MM.1S (cell line): ENCODE measurements around the gene PCED1B.
"Not testable (repeated sequence)": the region's sequence is repeated elsewhere in the genome, so short reads cannot be mapped to it uniquely, and the experiment has no call there.

Experiments used
- DNase-seq: peaks from one replicate; pipeline ENCODE4 v3.0.0-alpha.2; 2015
- H2AFZ ChIP-seq: fragments of 300-600 bp; sonication (generic); 2 replicates; pipeline ENCODE4 v1.6.0; 2016; ENCODE audit warnings: antibody characterized with exemption, low read length
- H3F3A ChIP-seq: fragments of 300-600 bp; sonication (generic); 2 replicates; pipeline ENCODE4 v1.6.1; 2016; ENCODE audit warnings: mild to moderate bottlenecking, antibody characterized with exemption, low read length, moderate library complexity, mixed read lengths; ENCODE audit not compliant: insufficient read depth
- H3K27ac ChIP-seq: fragments of 300-600 bp; sonication (generic); 2 replicates; pipeline ENCODE4 v1.5.1; 2016; ENCODE audit warnings: mild to moderate bottlenecking, low read length
- H3K27me3 ChIP-seq: fragments of 300-600 bp; sonication (generic); replicated peaks from 2 replicates; pipeline ENCODE4 v1.6.0; 2016; ENCODE audit warnings: low read length; ENCODE audit not compliant: insufficient read depth
- H3K36me3 ChIP-seq: fragments of 300-600 bp; sonication (generic); replicated peaks from 2 replicates; pipeline ENCODE4 v1.6.1; 2016; ENCODE audit warnings: mild to moderate bottlenecking, low read length, mixed read lengths; ENCODE audit not compliant: insufficient read depth
- H3K4me1 ChIP-seq: fragments of 300-600 bp; sonication (generic); 2 replicates; pipeline ENCODE4 v1.6.1; 2016; ENCODE audit warnings: low read length, mixed read lengths
- H3K4me2 ChIP-seq: fragments of 300-600 bp; sonication (generic); 2 replicates; pipeline ENCODE4 v1.6.0; 2016; ENCODE audit warnings: low read depth, low read length
- H3K4me3 ChIP-seq: fragments of 300-600 bp; sonication (generic); 2 replicates; pipeline ENCODE4 v1.5.1; 2016; ENCODE audit warnings: low read length, mixed read lengths
- H3K79me2 ChIP-seq: fragments of 300-600 bp; sonication (generic); 2 replicates; pipeline ENCODE4 v1.6.1; 2016; ENCODE audit warnings: mixed run types, low read length, mixed read lengths
- H3K9ac ChIP-seq: fragments of 300-600 bp; sonication (generic); 2 replicates; pipeline ENCODE4 v1.6.1; 2016; ENCODE audit warnings: low read length, mixed read lengths
- H3K9me2 ChIP-seq: fragments of 300-600 bp; sonication (generic); replicated peaks from 2 replicates; pipeline ENCODE4 v1.6.1; 2016; ENCODE audit warnings: mild to moderate bottlenecking, low read length, mixed read lengths; ENCODE audit not compliant: insufficient read depth
- H3K9me3 ChIP-seq: fragments of 300-600 bp; sonication (generic); replicated peaks from 2 replicates; pipeline ENCODE4 v1.6.1; 2016; ENCODE audit warnings: mild to moderate bottlenecking, low read length, mixed read lengths; ENCODE audit not compliant: insufficient read depth
- H4K20me1 ChIP-seq: fragments of 300-600 bp; sonication (generic); 2 replicates; pipeline ENCODE4 v1.6.1; 2016; ENCODE audit warnings: mild to moderate bottlenecking, low read length, moderate library complexity, mixed read lengths; ENCODE audit not compliant: insufficient read depth
- CTCF ChIP-seq: fragments of 300-600 bp; sonication (generic); IDR thresholded peaks from 2 replicates; pipeline ENCODE4 v1.5.1; 2016; ENCODE audit warnings: antibody characterized with exemption, low read length, mixed read lengths
- EZH2 ChIP-seq: fragments of 300-600 bp; sonication (generic); optimal IDR thresholded peaks from 2 replicates; pipeline ENCODE3; 2017; ENCODE audit warnings: low read depth, mild to moderate bottlenecking, antibody characterized with exemption, low read length, mixed read lengths
- EZH2phosphoT487 ChIP-seq: fragments of 300-600 bp; sonication (generic); IDR thresholded peaks from 2 replicates; pipeline ENCODE4 v1.6.1; 2018; ENCODE audit warnings: antibody characterized with exemption, low read length

PCED1B gene

GRCh38 chr12:47164724-47165439 lies 85.5 kb downstream of the PCED1B start:
- no peak for DNase-seq
- H4K20me1 ChIP-seq, result no peaks in the 10 kb centered on the region
- H2AFZ ChIP-seq, result no peak overlapping the region
- H3K79me2 ChIP-seq, result no peaks in the 10 kb centered on the region
- no peak overlapping the region for H3K4me3 ChIP-seq
- no peaks in the 10 kb centered on the region for H3K9me2 ChIP-seq
- no peaks in the 10 kb centered on the region for H3K4me1 ChIP-seq
- no peaks in the 10 kb centered on the region for H3F3A ChIP-seq
- H3K36me3 ChIP-seq, result no peaks in the 10 kb centered on the region
- no peak overlapping the region for H3K4me2 ChIP-seq
- no peak overlapping the region for H3K9ac ChIP-seq
- H3K27me3 ChIP-seq, result no peaks in the 10 kb centered on the region
- no peaks in the 10 kb centered on the region for H3K9me3 ChIP-seq
- TF ChIP-seq CTCF (no peak), EZH2phosphoT487 (no peak)
- no peak overlapping the region for H3K27ac ChIP-seq

- Histone ChIP-seq H3K36me3 (no peaks in the 10 kb centered on the region), H3K27ac (no peak overlapping the region), H3K27me3 (no peaks in the 10 kb centered on the region), H3K4me1 (no peaks in the 10 kb centered on the region), H3K4me3 (no peak overlapping the region), H3K4me2 (no peak overlapping the region), H4K20me1 (no peaks in the 10 kb centered on the region), H3K9me3 (no peaks in the 10 kb centered on the region), H3K9me2 (no peaks in the 10 kb centered on the region), H3F3A (no peaks in the 10 kb centered on the region), H3K9ac (no peak overlapping the region), H3K79me2 (no peaks in the 10 kb centered on the region), H2AFZ (no peak overlapping the region)
- no peak for DNase-seq
- TF ChIP-seq EZH2 (no peak), CTCF (no peak), EZH2phosphoT487 (no peak)
Observed at GRCh38 chr12:47165934-47166333, 86.5 kb downstream of the PCED1B start.

DNA sequence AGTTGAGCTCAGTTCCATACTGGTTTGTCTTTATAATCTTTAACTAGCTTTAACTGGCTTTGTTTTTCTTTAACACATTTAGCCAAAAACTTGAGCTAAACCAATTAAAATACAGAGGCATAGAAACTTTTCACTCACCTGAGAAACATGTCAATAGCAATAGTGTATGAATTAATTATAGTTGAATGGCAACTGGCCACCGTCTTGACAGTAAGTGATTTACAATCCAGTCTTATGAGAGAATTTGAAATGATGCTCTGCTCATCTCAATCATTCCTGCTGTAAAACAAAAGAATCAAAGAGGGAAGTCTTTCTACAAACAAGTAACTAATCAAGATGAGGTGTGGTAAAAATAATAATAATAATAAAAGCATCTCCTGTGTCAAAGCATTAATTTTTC lies 86.9 kb downstream of the PCED1B start:
- no peak overlapping the region for H3K4me2 ChIP-seq
- no peaks in the 10 kb centered on the region for H3F3A ChIP-seq
- no peaks in the 10 kb centered on the region for H3K79me2 ChIP-seq
- no peak for DNase-seq
- no peak overlapping the region for H3K9ac ChIP-seq
- H3K4me3 ChIP-seq, result no peak overlapping the region
- no peaks in the 10 kb centered on the region for H3K27me3 ChIP-seq
- H3K36me3 ChIP-seq, result no peaks in the 10 kb centered on the region
- H3K9me2 ChIP-seq, result no peaks in the 10 kb centered on the region
- H3K27ac ChIP-seq, result no peak overlapping the region
- TF ChIP-seq CTCF (no peak), EZH2 (no peak), EZH2phosphoT487 (no peak)
- no peaks in the 10 kb centered on the region for H3K9me3 ChIP-seq
- no peak overlapping the region for H2AFZ ChIP-seq
- no peaks in the 10 kb centered on the region for H4K20me1 ChIP-seq
- H3K4me1 ChIP-seq, result no peaks in the 10 kb centered on the region

GRCh38 chr12:47170281-47170680 lies 90.9 kb downstream of the PCED1B start:
- H3F3A ChIP-seq, H3K4me3 ChIP-seq, H3K27ac ChIP-seq, H3K27me3 ChIP-seq, H3K4me1 ChIP-seq, H3K36me3 ChIP-seq, H3K9ac ChIP-seq, H3K9me2 ChIP-seq, H3K79me2 ChIP-seq, H4K20me1 ChIP-seq, DNase-seq, H3K4me2 ChIP-seq, H2AFZ ChIP-seq, H3K9me3 ChIP-seq: not testable (repeated sequence)
